Vagina (tissue), 2 donors: Measurements from ENCODE around the gene STXBP1.

Source experiments
- CTCF ChIP-seq, 3 experiments: fragments of 450-650 bp in 2 of 3; fragments of 200-600 bp in 1 of 3; sonication (generic) in 1 of 3; IDR thresholded peaks; one replicate each; pipeline ENCODE4 v1.5.1; 2017 to 2019; ENCODE audit warnings: antibody characterized with exemption in 3 of 3, mild to moderate bottlenecking in 2 of 3, moderate library complexity in 2 of 3
- POLR2A ChIP-seq, 2 donors: fragments of 450-650 bp; IDR thresholded peaks; one replicate each; pipeline ENCODE4 v1.6.1; 2017; ENCODE audit warnings: antibody characterized with exemption in 2 of 2, mild to moderate bottlenecking in 2 of 2, moderate library complexity in 2 of 2
- POLR2AphosphoS5 ChIP-seq, 2 donors: sonication (generic); formaldehyde crosslinking; IDR thresholded peaks; one replicate each; pipeline ENCODE4 v1.9.0; 2017; ENCODE audit warnings: antibody characterized with exemption in 2 of 2, mild to moderate bottlenecking in 2 of 2, low read depth in 1 of 2; ENCODE audit not compliant: insufficient read depth in 1 of 2

- TF ChIP-seq CTCF (IDR thresholded peaks at IDR 0.05) (no peak), POLR2AphosphoS5 (IDR thresholded peaks at IDR 0.05; ENCODE audit: insufficient read depth in 1 of 2, low read depth in 1 of 2) (no peak), POLR2A (IDR thresholded peaks at IDR 0.05) (no peak)
These were observed 108.8 kb downstream of the STXBP1 start for GRCh38 chr9:127720865-127721227.
